HEK293 (cell line): ENCODE results near the gene NAP1L3.

Experiments used
- CTCF ChIP-seq: fragments of 450-650 bp; formaldehyde crosslinking; IDR thresholded peaks from 2 replicates; pipeline ENCODE4 v1.5.1; 2016; ENCODE audit warnings: missing biosample characterization, missing genetic modification characterization
- MEIS1 ChIP-seq: sonication (generic); formaldehyde crosslinking; IDR thresholded peaks from 2 replicates; pipeline ENCODE4 v1.8.1; 2022; ENCODE audit warnings: missing genetic modification reagents, mild to moderate bottlenecking, borderline replicate concordance
- PBX3 ChIP-seq: sonication (generic); formaldehyde crosslinking; IDR thresholded peaks from 2 replicates; pipeline ENCODE4 v1.8.1; 2022; ENCODE audit warnings: mild to moderate bottlenecking, moderate library complexity, missing genetic modification reagents
- TRIM28 ChIP-seq: IDR thresholded peaks from 2 replicates; pipeline ENCODE4 v1.6.1; 2011; ENCODE audit warnings: low read length, control low read depth, borderline replicate concordance
- ZBTB44 ChIP-seq: fragments of 450-650 bp; IDR thresholded peaks from 2 replicates; pipeline ENCODE4 v1.5.1; 2018; ENCODE audit warnings: missing biosample characterization, mild to moderate bottlenecking, missing genetic modification characterization
- ZFP37 ChIP-seq: fragments of 450-650 bp; formaldehyde crosslinking; IDR thresholded peaks from 2 replicates; pipeline ENCODE4 v1.5.1; 2016; ENCODE audit warnings: missing biosample characterization, missing genetic modification characterization
- ZNF24 ChIP-seq: fragments of 450-650 bp; formaldehyde crosslinking; IDR thresholded peaks from 2 replicates; pipeline ENCODE4 v1.5.1; 2016; ENCODE audit warnings: missing biosample characterization, missing genetic modification characterization
- ZNF274 ChIP-seq, 2 experiments: fragments of 200-500 bp in 1 of 2; fragments of 450-650 bp in 1 of 2; sonication (Bioruptor generic) in 1 of 2; formaldehyde crosslinking in 1 of 2; IDR thresholded peaks; 2 replicates each; pipeline versions ENCODE4 v1.5.1 to v1.6.1; 2014 to 2016; ENCODE audit warnings: borderline replicate concordance in 1 of 2, inconsistent platforms in 1 of 2, low read length in 1 of 2, missing biosample characterization in 1 of 2, missing genetic modification characterization in 1 of 2
- ZNF366 ChIP-seq: fragments of 450-650 bp; formaldehyde crosslinking; conservative IDR thresholded peaks from 2 replicates; pipeline ENCODE4 v1.5.1; 2016; ENCODE audit warnings: missing biosample characterization, missing genetic modification characterization
- ZNF658 ChIP-seq: fragments of 450-650 bp; formaldehyde crosslinking; IDR thresholded peaks from 2 replicates; pipeline ENCODE4; 2016; ENCODE audit warnings: missing biosample characterization, missing genetic modification characterization
- ZSCAN18 ChIP-seq: fragments of 450-650 bp; formaldehyde crosslinking; IDR thresholded peaks from 2 replicates; pipeline ENCODE4 v1.5.1; 2016; ENCODE audit warnings: missing biosample characterization, missing genetic modification characterization
- ZSCAN4 ChIP-seq: fragments of 450-650 bp; formaldehyde crosslinking; IDR thresholded peaks from 2 replicates; pipeline ENCODE4 v1.5.1; 2017; ENCODE audit warnings: missing biosample characterization, missing genetic modification characterization

- TF ChIP-seq CTCF (tag by site-specific recombination) (no peak), ZNF658 (tag by site-specific recombination) (no peak), ZNF366 (tag by site-specific recombination) (no peak), ZSCAN18 (no peak), ZFP37 (tag by site-specific recombination) (no peak), PBX3 (no peak), MEIS1 (CRISPR knock-in tag) (no peak), ZSCAN4 (tag by site-specific recombination) (no peak), ZBTB44 (no peak), ZNF274 (IDR thresholded peaks at IDR 0.05; ENCODE audit: low read length) (no peak), ZNF274 (tag by site-specific recombination; IDR thresholded peaks at IDR 0.05; ENCODE audit: borderline replicate concordance) (no peak), ZNF24 (tag by site-specific recombination) (no peak), TRIM28 (no peak)
Observed at GRCh38 chrX:93637591-93637990, 35.8 kb downstream of the NAP1L3 start.
